ENCODE data around the gene ATG4A.

DNA sequence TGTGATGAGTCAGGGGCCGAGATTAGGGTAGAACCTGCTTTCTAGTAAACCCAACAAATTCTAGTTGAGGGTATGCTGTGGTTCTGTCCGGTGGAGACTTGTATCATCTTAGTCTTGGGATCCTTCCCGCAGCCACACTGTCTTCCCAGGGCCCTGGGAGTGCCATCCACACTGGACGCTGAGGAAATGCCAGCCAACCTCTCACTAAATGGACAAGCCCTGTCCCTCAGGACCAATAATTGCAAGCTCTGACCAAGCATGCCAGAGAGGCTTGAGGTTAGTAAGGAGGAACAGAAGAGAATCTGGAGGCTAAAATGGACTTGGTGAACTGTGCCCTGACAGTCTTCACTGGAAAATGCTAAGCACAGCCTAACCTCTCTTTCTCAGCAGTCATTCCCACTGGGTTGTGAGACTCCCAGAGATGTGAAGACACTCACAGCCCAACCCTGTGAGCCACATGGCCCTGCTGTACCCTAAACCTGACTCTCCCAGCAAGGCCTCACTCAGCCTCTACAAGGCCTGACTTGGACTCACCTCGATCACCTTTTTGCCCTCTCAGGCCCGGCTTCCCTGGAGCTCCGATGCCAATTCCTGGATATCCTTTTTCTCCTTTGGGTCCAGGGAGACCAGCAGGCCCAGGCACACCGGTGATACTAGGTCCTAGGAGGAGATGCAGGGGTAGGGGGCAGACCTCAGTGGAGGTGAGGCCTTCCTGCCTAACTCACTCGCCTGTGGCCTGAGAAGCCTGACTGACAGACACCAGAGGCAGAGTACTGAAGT is 77.6 kb downstream of the ATG4A start:
- no peak for TF ChIP-seq EZH2 (IDR thresholded peaks at IDR 0.05; ENCODE audit: borderline replicate concordance, low read length)
- TF ChIP-seq, protein P1, sequence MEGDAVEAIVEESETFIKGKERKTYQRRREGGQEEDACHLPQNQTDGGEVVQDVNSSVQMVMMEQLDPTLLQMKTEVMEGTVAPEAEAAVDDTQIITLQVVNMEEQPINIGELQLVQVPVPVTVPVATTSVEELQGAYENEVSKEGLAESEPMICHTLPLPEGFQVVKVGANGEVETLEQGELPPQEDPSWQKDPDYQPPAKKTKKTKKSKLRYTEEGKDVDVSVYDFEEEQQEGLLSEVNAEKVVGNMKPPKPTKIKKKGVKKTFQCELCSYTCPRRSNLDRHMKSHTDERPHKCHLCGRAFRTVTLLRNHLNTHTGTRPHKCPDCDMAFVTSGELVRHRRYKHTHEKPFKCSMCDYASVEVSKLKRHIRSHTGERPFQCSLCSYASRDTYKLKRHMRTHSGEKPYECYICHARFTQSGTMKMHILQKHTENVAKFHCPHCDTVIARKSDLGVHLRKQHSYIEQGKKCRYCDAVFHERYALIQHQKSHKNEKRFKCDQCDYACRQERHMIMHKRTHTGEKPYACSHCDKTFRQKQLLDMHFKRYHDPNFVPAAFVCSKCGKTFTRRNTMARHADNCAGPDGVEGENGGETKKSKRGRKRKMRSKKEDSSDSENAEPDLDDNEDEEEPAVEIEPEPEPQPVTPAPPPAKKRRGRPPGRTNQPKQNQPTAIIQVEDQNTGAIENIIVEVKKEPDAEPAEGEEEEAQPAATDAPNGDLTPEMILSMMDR (conservative IDR thresholded peaks at IDR 0.05 in 1 of 2, IDR thresholded peaks at IDR 0.05 in 1 of 2; ENCODE audit: extremely low read depth in 1 of 2, insufficient read depth in 1 of 2, low read depth in 1 of 2, low read length in 2 of 2): no peak

Measured in mammary epithelial cell (primary cell).